RPMI7951 (cell line): ENCODE data around the gene SLC25A1. TPM values are rescaled to one million over a fixed set of nuclear protein-coding genes. Genes with fewer than 3 reads are reported as not detected.
"Not testable (repeated sequence)": the region's sequence is repeated elsewhere in the genome, so short reads cannot be mapped to it uniquely, and the experiment has no call there.

ENCODE experiments used
- DNase-seq: peaks from one replicate; pipeline ENCODE4 v3.0.0-alpha.2; 2012; ENCODE audit warnings: low read depth
- total RNA-seq: library from RNA; depleted of rRNA; stranded (reverse); fragments of >200 nt; shearing (Covaris generic); gene quantifications from 2 replicates; pipeline ENCODE4 v1.2.3, GENCODE V29; 2014

SLC25A1 gene
- total RNA-seq, 1 experiment from 2014 or later, result 70.0 TPM

- DNase-seq, result no peak
Measured at GRCh38 chr22:19206287-19206686, 27.8 kb upstream of the SLC25A1 start.

DNA sequence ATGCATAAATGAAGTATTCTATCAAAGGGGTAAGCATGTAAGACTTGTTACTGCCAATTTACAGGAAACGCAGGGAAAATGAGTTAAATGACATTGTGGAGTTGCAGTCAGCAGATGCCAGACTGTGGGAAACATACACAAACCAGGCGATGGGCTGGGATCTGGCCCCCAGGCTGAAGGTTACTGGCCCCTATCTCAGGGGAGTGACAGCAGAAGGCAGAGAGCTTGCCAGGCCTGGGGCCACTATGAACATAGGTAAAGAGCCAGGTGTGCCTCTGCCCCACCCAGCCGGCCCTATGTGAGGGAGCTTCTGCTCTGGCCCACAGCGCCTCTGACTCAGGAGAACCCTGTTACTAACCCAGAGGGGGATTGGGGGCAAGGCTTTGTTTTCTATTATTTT, 26.1 kb upstream of the SLC25A1 start:
- DNase-seq, result no peak

GRCh38 chr22:19203834-19204233, 25.3 kb upstream of the SLC25A1 start:
- DNase-seq, result no peak

DNA sequence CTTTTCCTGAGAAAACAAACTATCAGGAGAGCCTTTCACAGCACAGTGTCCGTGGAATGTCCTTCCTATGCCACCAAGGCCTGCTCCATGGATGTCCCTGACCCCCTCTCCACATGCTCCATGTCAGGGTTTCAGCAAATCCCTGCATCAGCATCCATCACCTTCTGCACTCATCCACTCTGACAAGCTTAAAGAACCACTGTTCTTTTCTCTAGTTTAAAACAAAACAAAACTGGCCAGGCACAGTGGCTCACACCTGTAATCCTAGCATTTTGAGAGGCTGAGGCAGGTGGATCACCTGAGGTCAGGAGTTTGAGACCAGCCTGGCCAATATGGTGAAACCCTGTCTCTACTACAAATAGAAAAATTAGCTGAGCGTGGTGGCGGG, 24.3 kb upstream of the SLC25A1 start:
- DNase-seq, result not testable (repeated sequence)

DNA sequence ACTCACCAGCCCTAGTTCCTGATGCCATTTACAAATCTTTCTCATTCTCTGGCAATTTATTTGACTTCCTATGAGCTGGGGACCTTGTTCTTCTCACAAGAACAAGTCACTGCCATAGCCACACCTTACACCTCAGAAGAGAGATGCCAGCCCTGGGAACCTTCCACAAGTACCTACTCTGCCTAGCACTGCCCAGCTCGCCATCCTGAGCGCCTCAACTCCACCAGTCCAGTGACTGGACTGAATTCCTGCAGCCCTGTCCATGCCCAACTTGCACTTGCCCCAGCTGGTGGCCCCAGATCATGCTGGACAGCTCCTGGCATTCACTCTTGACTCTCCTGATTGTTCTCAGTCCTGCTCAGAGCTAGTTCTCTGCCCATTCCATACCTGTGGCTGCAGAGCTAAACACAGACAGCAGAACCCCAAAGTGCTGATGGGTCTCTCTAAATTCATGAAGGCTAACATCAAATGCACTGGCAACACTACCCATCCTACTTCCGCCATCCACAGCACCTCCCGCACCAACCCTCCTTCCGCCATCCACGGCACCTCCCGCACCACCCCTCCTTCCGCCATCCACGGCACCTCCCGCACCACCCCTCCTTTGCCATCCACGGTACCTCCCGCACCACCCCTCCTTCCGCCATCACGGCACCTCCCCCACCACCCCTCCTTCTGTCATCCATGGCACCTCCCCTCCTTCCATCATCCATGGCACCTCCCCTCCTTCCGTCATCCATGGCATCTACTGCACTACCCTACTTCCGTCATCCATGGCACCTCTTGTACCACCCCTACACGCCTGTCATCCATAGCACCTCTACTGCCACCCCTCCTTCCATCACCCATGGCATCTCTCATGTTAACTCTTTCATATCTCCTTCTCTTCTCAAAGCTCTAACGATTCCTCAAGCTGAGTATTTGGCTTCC, 23.6 kb upstream of the SLC25A1 start:
- no peak for DNase-seq

GRCh38 chr22:19201130-19201868, 22.8 kb upstream of the SLC25A1 start:
- DNase-seq, result no peak

DNA sequence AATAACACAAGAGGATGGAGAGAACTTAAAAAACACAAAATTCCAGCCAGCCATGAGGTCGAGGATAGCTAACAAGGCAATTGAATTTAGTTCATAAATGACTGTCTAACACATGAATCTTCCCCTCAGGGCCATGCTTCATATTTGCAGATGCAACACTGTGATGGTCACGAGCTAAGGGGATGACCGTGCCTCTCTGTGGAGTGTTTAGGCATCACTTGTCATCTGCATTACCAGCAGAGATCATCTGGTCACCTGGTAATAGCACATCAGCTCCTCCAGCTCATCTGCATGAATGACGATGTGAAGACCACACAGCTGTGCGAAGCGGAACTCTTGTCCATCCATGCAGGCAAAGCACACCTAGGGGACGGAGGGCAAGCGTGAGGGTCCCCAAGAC, 20.9 kb upstream of the SLC25A1 start:
- no peak for DNase-seq

GRCh38 chr22:19197997-19198865, 19.7 kb upstream of the SLC25A1 start:
- no peak for DNase-seq

GRCh38 chr22:19196841-19197612, 18.5 kb upstream of the SLC25A1 start:
- DNase-seq, result no peak

GRCh38 chr22:19195796-19196731, 17.5 kb upstream of the SLC25A1 start:
- DNase-seq, result no peak

DNA sequence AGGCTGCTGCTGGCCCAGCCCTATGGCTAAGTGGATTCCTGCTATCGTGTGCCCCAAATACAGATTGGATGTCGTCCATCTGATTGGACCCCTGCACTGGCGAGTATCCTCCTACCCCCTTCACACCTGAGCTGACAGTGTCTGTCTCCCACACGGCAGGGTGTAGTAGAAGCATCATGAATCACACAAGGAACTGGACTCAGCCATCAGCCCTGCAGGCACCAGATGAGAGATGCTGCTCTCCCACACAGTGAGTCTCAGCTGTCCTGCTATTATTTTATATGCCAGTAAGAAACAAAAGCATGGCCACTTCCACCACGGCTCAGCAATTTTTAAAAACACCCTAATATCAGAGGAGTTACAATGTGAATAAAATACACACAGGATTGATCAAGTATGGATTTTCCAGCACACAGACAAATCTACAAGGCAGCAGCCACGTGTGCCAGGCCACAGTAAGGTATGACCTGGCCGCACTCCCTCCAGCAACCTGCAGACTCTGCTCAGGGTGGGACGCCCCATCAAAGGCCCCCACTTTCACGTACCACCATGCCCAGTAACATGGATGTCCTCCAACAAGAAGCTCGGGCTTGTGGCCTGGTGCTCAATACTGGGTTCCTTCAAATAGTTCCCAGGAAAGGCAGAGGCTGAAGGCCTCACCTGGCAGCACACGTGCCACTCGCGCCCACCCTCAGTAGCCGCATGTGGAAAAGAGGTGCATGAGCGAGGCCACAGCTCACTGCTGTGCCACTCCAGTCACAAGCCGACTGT, 16.4 kb upstream of the SLC25A1 start:
- DNase-seq, result no peak

- no peak for DNase-seq
Measured at GRCh38 chr22:19193879-19194278, 15.3 kb upstream of the SLC25A1 start.

DNA sequence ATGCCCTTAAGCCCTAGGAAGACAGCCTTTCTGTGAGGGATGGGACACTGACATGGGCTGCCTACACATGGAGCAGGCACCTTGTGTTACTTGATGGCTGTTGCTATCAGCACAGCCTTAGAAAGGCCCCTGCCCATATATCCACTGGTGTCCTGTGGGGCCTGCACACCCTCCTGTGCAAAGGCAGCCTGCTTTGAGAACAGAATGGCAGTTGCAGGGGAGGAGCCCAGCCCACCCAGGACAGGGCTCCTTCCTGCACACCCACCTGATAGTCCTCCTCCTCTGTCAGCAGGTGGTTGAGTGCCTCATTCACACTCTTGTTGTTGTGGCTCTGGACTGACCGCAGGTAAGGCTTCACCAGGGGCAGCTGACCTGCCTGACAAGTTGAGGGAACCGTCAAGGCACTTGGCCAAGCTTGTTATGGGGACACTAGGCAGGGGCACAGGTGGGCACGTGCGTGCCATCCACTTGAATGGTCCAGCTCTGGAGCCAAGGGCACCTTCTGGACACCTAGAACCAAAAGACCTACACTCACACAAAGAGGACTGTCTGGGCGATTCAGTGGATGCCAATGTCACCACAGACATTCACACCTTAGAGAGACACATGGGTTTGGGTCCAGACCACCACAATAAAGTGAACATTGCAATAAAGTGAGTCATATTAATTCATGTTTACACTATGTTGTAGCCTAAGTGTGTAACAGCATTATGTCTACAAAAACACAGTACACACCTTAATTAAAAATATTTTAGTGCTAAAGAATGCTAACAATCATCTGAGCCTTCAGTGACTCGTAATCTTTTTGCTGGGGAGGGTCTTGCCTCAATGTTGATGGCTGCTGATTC, 9.4 kb upstream of the SLC25A1 start:
- no peak for DNase-seq

- DNase-seq, result no peak
Measured at GRCh38 chr22:19184276-19184997, 5.9 kb upstream of the SLC25A1 start.

GRCh38 chr22:19183216-19183615, 4.7 kb upstream of the SLC25A1 start:
- DNase-seq, result no peak

DNA sequence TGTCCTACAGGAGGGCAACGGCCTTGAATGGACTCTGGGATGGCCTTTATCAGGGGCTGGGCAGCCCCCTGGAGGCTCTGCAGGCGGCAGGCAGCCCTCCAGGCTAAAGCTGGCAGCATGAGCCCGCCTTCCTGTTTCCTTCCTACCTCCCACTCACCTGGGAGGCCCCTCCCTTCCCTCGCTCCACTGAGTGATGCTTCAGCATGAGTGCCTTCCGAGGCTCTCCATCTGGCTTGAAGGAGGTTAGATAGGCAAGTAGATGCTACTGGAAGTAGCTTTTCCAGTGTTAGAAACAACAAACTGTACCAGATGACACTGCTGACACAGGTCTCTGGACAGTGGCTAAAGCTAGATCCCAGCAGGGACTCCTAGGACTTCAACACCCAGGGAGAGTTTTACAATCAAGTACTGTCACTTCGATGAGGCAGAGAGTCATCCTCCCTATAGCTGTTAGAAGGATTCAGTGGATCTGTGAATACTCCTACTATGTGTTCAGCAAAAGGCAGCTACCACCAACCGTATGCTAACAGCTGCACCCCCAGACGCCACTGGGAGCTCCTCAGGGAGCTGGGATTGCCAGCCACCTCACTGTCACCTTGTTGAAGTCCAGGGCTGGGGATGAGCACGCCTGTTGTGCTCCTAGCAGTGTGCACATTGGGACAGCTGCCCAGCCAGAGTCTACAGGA, 4.1 kb upstream of the SLC25A1 start:
- no peak for DNase-seq
